ENCODE results near the gene CDKN1B. TPM values are rescaled to one million over a fixed set of nuclear protein-coding genes. Genes with fewer than 3 reads are reported as not detected.

CDKN1B gene
- total RNA-seq, 4 donors from 2014 or later, result 43.6 to 76.4 (median 56.6) TPM

- ATAC-seq (peak; percentile 29 to 45), DNase-seq (peak in 1 of 2 donors; percentile 27)
These were observed 615 bp downstream of the CDKN1B start for GRCh38 chr12:12717586-12718380.

GRCh38 chr12:12718381-12718759, 1.2 kb downstream of the CDKN1B start:
- no peaks in the 10 kb centered on the region for H3K27me3 ChIP-seq
- H3K4me3 ChIP-seq, result peak overlapping the region; percentile 72 to 99 (median 92)
- in situ Hi-C loops (cut with MboI; ENCODE audit: low sequenced_read_pairs in 4 of 4) (loop anchor here in 2 of 4 donors (25.0 kb wide), 2 partner anchors 331 to 356 kb away; partner anchors contain the start of genes BORCS5 (in 1 of the 2) and MANSC1 (in 1 of the 2)), intact Hi-C loops (cut with DNase I; ENCODE audit: low total_unique reads) (loop anchor here (5.0 kb wide), 3 partner anchors 69 to 1996 kb away; partner anchors contain the start of genes APOLD1, ETV6 and YBX3)
- H3K4me1 ChIP-seq, result peaks cover 62 to 73% of the 10 kb centered on the region in 2 donors
- H3K27ac ChIP-seq, result peak overlapping the region; percentile 96 to 99 (median 98)
- peaks cover 0 to 19% of the 10 kb centered on the region in 2 donors for H3K36me3 ChIP-seq
- ATAC-seq (no peak), DNase-seq (no peak)
- TF ChIP-seq POLR2A (IDR thresholded peaks at IDR 0.05) (no peak), CTCF (IDR thresholded peaks at IDR 0.05 in 4 of 5, conservative IDR thresholded peaks at IDR 0.05 in 1 of 5) (no peak)
- H3K9me3 ChIP-seq, result no peaks in the 10 kb centered on the region

More at GRCh38 chr12:12717586-12718380, 615 bp downstream of the CDKN1B start:
- Histone ChIP-seq H3K36me3 (peaks cover 0 to 19% of the 10 kb centered on the region in 2 donors), H3K27ac (peak overlapping the region; percentile 96 to 99 (median 98)), H3K4me3 (peak overlapping the region; percentile 72 to 99 (median 92)), H3K9me3 (no peaks in the 10 kb centered on the region), H3K4me1 (peaks cover 56 to 67% of the 10 kb centered on the region in 2 donors), H3K27me3 (no peaks in the 10 kb centered on the region)
- intact Hi-C loops (cut with DNase I; ENCODE audit: low total_unique reads) (loop anchor here (1.0 to 5.0 kb wide), 6 partner anchors 8 to 1995 kb away; partner anchors contain the start of genes APOLD1, CREBL2, ETV6 and GPR19), in situ Hi-C loops (cut with MboI; ENCODE audit: low sequenced_read_pairs in 4 of 4) (loop anchor here in 2 of 4 donors (25.0 kb wide), 2 partner anchors 330 to 355 kb away; partner anchors contain the start of genes BORCS5 (in 1 of the 2) and MANSC1 (in 1 of the 2))
- TF ChIP-seq POLR2A (IDR thresholded peaks at IDR 0.05) (no peak), CTCF (IDR thresholded peaks at IDR 0.05 in 4 of 5, conservative IDR thresholded peaks at IDR 0.05 in 1 of 5) (no peak)

- H3K4me1 ChIP-seq, result peaks cover 61 to 71% of the 10 kb centered on the region in 2 donors
- peak overlapping the region; percentile 72 to 99 (median 92) for H3K4me3 ChIP-seq
- ATAC-seq (no peak), DNase-seq (no peak)
- intact Hi-C loops (cut with DNase I; ENCODE audit: low total_unique reads) (loop anchor here (5.0 kb wide), 3 partner anchors 68 to 1997 kb away; partner anchors contain the start of genes APOLD1, ETV6 and YBX3), in situ Hi-C loops (cut with MboI; ENCODE audit: low sequenced_read_pairs in 4 of 4) (loop anchor here in 2 of 4 donors (25.0 kb wide), 2 partner anchors 332 to 357 kb away; partner anchors contain the start of genes BORCS5 (in 1 of the 2) and MANSC1 (in 1 of the 2))
- H3K27ac ChIP-seq, result peak overlapping the region; percentile 96 to 99 (median 98)
- H3K27me3 ChIP-seq, result no peaks in the 10 kb centered on the region
- TF ChIP-seq POLR2A (IDR thresholded peaks at IDR 0.05) (no peak), CTCF (IDR thresholded peaks at IDR 0.05 in 4 of 5, conservative IDR thresholded peaks at IDR 0.05 in 1 of 5) (no peak)
- H3K36me3 ChIP-seq, result peaks cover 0 to 19% of the 10 kb centered on the region in 2 donors
- no peaks in the 10 kb centered on the region for H3K9me3 ChIP-seq
These were observed 1.7 kb downstream of the CDKN1B start for GRCh38 chr12:12718853-12719252.

- Histone ChIP-seq H3K9me3 (no peaks in the 10 kb centered on the region), H3K36me3 (peaks cover 0 to 19% of the 10 kb centered on the region in 2 donors), H3K27me3 (no peaks in the 10 kb centered on the region), H3K4me3 (peak overlapping the region; percentile 72 to 99 (median 92)), H3K4me1 (peaks cover 58 to 69% of the 10 kb centered on the region in 2 donors), H3K27ac (peak overlapping the region; percentile 96 to 99 (median 98))
- DNase-seq, result no peak
- intact Hi-C loops (cut with DNase I; ENCODE audit: low total_unique reads) (loop anchor here (5.0 kb wide), 3 partner anchors 68 to 1997 kb away; partner anchors contain the start of genes APOLD1, ETV6 and YBX3), in situ Hi-C loops (cut with MboI; ENCODE audit: low sequenced_read_pairs in 4 of 4) (loop anchor here in 2 of 4 donors (25.0 kb wide), 2 partner anchors 332 to 357 kb away; partner anchors contain the start of genes BORCS5 (in 1 of the 2) and MANSC1 (in 1 of the 2))
- TF ChIP-seq POLR2A (IDR thresholded peaks at IDR 0.05), result peak; percentile 23 to 26
- TF ChIP-seq CTCF (IDR thresholded peaks at IDR 0.05 in 4 of 5, conservative IDR thresholded peaks at IDR 0.05 in 1 of 5), result no peak
- no peak for ATAC-seq
These were observed 2.3 kb downstream of the CDKN1B start for GRCh38 chr12:12719496-12719895.
